DMS79 treated with DMSO at 0.1 percent for 48 hours (cell line): ENCODE measurements around the gene IL17A.

ENCODE experiments used
- DNase-seq: peaks from one replicate; lab custom pipeline; 2025; lab: John Stamatoyannopoulos, UW

The IL17A gene

DNA sequence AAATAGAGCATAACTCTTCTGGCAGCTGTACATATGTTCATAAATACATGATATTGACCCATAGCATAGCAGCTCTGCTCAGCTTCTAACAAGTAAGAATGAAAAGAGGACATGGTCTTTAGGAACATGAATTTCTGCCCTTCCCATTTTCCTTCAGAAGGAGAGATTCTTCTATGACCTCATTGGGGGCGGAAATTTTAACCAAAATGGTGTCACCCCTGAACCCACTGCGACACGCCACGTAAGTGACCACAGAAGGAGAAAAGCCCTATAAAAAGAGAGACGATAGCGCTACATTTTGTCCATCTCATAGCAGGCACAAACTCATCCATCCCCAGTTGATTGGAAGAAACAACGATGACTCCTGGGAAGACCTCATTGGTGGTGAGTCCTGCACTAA lies at the start of gene IL17A:
IL17A (plus strand) TSS at position 301 of the 400 bp plus-strand sequence; CDS start at position 358, 57 bp downstream.
- no peak for DNase-seq

DNA sequence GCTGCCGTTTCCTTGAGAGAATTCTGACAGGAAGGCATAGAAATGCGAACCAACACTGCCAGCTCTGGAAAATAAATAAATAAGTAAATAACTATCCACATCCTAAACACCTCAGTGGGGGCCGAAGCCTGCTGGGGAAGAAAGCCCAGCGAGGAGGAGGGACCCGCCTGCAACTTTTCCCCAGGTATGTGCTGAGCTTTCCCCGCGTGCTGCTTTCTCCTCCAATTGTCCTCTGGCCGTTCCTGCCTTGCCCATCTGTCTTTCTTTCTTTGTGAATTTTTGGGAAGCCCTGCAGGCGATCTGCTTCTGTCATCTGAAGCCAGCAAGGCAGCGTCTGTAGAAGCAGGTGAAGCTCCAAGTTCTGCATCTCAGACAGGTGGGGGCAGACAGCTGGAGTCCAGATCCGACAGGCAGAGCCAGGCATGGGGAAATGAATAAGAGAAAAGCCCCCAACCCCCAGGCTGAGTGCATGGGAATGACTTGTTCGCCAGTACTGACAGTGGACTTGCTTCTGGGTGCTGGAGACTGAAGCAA lies 49.2 kb upstream of the IL17A start:
- no peak for DNase-seq

DNA sequence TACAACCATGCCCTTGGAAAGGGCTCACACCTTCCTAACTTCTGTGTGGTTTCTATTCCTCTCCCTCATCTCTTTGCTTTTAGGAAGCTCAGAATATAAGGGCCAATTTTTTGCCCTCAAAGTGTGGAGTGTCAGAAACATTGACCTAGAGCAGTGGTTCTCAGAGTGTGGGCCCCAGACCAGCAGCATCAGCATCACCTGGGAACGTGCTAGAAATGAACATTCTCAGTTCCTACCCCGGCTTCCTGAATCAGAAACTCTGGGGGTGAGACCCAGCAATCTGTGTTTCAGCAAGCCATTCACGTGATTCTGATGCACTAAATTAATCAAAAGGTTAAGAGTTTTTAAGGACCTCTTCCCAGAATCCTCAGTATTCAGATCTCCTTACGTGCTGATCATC lies 47.9 kb upstream of the IL17A start:
- no peak for DNase-seq

DNA sequence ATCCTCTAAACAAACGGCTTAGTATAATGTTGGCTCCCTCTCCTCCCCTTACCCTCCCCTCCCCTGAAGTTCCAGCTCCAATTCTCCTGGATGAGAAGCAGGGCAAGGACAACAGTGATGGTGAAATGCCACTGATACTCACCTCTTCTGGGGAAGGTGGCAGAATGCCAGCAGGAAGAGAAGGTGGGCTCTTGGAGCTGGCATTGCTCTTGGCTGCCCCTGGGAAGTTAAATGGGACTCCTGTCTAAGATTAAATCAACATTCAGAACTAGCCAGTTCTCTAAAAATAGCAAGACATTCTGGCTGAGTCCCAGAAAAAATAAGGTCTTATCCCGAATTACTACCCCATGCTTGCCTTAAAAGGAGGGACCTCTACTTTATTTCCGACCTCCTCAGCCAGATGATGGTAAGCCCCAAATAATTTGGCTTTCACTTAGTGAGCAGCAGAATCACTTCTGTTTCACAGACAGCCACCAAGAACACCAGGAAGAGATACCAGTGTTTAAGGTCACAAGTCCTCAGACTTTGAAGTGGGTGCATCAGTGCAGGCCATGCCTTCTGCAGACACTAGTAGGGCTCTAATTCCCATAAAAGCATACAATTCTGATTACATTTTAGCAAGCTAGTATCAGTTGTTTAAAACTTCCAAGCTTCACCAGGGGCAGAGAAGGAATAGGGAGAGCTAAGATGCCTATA lies 46.0 kb upstream of the IL17A start:
- no peak for DNase-seq

DNA sequence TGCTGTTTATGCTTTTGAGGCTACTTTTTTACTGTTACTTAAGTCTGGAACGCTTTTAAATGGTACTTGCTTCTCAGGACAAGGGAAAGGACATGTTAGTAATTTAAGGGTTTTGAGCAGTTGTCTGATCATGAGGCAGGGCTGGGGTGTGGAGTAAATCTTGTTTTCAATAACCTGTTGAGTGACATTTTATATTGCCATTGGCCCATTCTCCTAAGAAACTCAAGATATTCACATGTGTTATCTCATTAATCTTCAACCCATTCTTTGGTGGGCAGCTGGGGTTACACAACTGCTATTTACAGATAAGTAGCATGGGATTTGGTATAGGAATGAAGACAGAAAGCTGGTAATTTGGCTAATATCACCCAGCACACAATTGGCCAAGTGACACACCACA lies 44.6 kb upstream of the IL17A start:
- no peak for DNase-seq

DNA sequence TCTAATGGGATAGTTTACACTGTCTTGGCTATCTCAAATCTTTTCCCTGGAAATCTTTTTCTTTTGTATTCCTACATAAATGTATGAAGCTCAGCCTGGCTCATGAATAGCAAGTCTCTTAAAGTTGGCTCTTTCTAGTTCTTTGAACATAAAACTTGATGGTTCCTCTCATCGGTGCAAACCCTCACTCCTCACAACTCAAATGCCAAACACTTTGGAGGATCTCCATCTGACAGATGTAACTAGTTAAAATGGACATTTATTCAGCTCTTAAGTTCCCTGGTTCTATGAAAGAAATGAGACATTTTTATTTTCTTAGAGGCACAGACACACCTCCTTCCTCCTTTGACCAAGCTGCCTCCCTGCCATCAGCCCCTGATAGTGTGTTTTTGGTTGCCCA lies 43.6 kb upstream of the IL17A start:
- no peak for DNase-seq

DNA sequence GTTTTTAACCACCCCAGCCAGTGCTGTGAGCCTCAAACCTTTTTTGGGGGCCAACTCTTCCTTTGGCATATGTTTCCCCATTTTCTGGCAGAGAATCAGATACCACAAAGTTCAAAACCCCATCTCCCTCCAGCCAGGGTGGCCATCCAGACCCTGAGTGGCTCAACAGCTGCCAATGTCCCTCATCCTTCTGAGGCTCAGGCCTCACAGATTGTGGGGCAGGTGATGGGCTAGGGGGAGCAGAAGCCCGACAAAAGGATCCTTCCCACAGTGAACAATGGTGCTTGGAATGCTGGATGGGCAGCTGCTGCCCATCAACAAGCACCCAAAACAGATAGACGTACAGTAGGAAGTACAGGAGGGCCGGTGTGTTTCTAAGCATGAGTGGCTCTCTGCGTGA lies 42.6 kb upstream of the IL17A start:
- no peak for DNase-seq

DNA sequence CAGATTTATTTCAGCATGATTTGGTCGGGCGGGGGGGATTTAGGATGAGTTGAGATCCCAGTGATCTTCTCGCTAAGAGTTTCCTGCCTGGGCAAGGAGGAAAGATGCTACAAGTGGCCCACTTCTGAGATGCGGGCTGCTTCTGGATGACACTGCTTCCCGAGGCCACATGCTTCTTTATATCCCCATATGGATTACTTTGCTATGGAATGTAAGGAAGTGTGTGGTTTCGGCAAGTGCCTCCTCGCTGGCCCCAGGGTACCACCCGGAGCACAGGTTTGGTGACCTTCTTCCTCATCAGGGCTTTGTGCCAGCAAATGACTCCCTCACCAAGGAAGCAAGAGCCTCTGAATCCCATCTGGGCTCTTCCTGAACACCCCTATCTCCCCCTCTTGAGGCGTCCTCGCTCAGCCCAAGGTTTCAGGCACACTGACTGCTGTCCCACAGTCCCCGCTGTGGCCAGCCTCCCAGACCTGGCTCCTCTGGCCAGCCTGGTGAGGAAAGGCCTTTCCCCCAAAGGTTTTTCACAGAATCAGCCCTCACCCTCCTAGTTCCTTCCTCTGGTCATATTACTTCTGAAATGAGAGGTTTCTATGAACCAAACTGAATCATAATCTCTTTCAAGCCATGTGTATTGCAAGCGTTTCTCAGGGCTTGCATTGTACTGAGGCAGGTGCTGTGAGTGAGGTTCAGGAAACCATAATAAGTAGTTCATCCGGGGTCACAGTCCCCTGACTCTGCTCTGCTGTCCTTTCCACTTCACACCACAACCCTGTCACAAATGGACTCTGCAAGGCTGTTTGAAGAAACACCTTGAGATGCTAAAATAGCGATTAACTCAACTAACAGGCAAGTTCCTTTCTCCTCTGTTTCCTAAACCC lies 41.7 kb upstream of the IL17A start:
- no peak for DNase-seq

DNA sequence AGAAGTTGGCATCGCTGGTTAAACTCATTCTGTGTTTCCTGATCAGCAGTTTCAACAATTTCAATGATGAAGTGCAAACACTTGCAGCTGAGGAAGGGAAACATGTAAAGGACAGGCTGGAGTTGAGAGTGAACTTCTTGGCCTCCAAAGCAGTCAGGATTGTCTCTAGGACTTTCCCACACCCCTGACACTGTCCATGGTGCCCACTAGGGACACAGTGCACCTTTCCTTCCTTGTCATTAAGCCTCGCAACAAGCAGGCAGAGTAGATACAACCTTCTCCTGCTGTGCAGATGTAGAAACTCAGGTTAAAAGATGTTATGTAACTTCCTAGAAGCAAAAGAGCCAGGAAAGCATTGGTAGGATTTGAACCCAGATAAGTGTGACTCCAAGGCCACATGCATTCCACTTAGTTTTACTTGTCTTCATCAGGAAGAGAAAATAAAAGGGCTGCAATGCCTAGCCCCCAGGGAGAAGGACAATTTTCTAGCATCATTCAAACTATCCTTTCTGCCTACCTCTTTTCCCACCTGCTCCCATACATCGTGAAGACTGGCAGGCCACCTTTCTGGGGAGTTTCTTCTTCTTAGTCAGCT lies 39.2 kb upstream of the IL17A start:
- DNase-seq = no peak

DNA sequence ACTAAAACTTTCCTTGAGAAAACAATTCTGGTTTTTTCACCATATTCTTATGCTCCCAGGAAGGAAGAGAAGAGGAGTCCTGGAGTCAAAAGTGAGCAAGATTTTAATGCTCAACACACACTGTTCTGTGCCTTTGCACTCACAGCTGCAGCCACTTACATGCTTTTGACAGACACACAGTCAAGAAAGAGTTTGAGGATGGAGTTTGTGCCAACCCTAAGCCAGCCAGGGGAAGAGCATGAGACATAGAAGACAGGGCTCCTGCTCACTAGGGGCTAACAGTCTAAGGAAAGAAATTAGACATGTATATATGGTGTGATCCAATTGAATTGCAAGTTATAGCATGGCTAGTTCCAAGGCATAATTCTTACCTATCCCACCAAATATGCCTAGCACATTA lies 37.1 kb upstream of the IL17A start:
- DNase-seq = no peak

DNA sequence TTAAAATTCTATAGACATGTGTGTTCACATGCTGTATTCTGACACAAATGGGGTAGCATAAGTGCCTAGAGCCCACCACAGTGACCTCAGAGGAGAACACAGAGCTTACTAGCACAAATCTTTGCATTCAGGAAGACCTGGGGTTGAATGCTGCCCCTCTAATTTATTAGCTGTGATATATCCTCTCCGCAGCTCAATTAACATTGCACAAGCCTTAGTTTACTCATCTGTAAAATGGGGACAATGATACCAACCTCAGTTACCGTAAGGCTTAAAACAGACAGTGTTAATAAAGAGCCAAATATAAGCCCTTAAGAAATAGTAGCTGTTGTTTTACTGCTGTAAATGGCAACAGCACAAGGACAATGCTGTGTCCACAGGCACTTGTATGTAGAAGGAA lies 36.2 kb upstream of the IL17A start:
- no peak for DNase-seq

DNA sequence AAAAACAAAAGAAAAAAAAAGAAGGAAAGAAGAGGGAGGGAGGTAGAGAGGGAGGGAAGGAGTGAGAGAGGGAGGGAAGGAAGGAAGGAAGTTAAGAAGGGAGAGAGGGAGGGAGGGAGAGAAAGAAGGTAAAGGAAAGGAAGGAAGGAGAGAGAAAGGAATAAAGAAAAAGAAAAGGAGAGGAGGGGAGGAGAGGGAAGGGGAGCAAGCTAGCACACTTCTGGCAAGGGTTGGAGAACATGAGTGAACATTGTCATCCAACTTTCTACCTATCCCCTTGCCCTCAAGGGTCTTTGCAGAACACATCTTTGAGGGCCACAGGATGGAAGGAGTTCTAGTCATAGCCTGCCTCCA lies 34.1 kb upstream of the IL17A start:
- DNase-seq = no peak

DNA sequence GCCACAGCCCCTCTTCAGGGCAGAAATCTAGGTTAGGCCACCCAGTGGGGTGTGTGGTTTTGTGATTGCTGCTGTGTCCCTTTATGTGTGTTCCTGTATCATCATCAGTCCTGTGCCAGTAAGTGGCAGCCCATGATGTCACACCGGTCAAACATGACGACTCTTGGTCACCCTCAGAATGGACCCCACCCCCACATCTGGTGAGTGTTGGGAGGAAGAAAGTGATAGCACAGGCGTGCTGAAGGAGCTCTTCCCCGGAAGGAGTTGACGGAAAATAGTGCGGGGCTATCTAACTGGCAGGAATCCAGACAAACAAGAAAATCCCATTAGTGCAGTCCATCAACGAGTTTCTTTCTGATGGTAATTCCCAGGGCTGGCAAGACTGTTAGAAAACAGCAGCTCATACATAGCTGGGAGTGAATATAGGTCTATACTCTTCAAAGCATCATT lies 33.4 kb upstream of the IL17A start:
- DNase-seq = no peak

DNA sequence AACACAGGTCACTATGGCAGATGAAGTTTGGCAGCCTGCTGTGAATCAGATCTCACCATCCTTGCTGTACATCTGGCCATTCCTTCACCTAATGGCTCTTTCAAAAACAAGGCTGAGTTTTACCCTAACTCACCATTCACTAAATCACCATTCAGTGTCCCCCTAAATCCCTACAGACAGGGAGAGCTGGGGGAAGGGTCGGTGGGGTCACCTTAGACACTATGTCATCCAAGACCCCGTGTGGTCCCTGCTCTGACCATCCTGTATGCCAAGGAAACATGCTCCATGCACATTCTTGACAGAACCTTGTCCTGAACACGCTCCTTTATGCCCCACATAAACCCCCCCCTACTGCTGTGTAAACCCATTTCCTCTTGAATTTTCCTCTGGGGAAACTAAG lies 31.8 kb upstream of the IL17A start:
- no peak for DNase-seq

DNA sequence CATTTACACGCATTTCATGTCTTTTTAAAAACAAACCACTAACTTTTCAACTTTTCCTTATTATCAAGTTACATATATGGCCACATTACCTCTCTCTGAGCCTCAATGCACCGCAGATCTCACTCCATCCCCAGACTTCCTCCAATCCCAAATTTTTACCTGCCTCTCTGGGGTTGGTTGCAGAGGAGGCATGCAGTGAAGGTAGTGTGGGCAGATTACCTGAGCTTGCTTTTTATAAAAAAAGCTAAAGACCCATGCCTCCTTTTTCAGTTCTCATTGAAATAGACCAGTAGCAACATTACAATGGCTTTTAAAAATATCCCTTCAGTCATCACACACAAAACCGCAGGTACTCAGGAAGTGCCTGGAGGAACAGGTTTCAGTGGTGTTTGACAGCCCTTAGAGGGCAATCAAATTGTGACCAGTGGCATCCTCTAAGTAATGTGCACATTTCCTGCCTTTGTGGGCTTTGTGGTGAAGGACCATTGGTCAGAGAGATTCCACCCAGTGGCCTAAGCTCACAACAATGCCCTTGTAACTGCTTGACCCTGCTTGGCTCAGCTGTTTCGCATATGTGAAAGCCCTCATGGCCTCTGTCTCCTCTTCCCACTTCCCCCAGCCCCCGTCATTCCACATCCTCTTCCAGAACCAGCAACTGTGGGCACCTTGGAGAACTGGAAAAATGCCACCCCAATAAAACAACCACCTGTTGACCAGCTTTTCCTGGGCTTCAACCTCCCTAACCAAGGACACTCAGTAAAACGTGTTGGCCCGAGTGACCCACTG lies 30.2 kb upstream of the IL17A start:
- peak; percentile 8 for DNase-seq

DNA sequence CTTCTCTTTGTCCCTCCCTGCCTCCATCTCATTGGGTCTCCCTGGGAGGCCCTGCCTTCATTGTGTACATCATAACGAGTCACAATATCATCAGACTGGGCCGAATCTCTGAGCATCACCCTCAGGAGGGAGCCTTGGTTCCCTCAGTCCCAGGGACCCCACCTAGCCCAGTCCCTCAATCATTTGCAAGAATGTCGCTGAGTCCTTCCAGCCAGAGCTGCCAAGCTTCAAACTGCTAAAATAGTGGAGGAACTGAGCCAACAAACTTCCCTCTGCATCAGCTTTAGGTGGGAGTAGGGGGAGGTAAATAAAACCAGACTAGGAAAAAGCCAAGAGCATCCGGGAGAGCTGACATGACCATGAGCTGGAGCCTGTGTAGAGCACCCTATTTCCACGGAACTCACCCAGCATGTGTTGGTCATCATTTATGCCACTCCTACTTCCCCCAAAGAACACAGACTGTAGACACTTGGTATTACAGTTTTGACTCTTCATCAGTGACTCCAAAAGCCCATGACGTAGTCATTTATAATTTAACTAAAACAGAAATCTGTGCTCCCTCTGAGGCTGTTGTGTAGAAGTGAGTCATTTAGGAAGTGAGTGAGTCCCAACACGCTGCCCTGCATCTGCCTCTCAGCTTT lies 28.8 kb upstream of the IL17A start:
- DNase-seq = no peak

DNA sequence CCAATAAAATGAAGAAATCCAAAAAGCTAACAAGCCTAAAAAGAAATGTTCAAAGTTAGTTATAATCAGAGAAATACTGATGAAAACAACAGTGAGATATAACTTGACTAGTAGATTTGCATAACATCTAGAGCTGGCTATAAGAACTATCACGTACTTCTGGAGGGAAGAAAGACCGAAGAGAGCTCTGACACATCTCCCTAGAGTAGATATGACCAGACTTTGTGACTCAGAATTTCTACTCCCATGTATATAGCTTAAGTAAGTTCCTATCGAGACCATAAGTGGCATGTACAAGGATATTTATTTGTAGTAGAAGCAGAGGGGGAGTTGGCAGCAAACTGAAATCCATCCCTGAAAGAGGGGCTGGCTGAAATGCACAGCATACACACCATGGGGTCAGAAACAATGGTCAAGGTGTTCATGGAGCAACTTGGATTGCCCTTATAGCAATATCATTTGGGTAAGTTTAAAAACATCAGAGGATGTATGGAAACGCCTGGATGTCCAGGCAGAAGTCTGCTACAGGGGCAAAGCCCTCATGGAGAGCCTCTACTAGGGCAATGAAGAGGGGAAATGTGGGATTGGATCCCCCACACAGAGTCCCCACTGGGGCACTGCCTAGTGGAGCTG lies 25.6 kb upstream of the IL17A start:
- DNase-seq = no peak

DNA sequence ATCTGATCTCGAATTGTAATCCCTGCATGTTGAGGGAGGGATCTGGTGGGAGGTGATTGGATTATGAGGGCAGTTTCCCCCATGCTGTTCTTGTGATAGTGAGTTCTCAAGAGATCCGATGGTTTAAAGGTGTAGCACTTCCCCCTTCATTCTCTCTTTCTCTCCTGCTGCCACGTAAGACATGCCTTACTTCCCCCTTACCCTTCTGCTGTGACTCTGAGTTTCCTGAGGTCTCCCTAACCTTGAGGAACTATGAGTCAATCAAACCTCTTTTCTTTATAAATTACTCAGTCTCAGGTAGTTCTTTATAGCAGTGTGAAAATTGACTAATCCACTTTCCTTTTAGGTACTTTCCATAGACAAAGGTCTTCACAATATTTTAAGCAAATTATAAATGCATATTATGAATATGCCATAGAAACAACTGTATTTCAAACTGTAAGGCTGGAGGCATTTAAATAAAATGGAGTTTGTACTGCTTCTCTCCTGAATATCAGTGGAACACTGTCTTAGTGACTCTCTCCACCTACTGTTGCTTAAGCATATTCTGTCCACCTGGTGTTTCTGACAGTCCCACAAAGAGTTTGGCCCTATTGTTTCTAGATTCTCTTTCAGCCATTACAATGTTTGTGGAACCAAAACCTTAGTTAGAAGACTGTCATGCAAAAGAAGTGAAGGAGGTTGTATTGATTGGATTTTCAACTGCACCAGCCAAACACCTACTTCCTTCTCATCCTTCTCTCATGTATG lies 24.3 kb upstream of the IL17A start:
- no peak for DNase-seq

DNA sequence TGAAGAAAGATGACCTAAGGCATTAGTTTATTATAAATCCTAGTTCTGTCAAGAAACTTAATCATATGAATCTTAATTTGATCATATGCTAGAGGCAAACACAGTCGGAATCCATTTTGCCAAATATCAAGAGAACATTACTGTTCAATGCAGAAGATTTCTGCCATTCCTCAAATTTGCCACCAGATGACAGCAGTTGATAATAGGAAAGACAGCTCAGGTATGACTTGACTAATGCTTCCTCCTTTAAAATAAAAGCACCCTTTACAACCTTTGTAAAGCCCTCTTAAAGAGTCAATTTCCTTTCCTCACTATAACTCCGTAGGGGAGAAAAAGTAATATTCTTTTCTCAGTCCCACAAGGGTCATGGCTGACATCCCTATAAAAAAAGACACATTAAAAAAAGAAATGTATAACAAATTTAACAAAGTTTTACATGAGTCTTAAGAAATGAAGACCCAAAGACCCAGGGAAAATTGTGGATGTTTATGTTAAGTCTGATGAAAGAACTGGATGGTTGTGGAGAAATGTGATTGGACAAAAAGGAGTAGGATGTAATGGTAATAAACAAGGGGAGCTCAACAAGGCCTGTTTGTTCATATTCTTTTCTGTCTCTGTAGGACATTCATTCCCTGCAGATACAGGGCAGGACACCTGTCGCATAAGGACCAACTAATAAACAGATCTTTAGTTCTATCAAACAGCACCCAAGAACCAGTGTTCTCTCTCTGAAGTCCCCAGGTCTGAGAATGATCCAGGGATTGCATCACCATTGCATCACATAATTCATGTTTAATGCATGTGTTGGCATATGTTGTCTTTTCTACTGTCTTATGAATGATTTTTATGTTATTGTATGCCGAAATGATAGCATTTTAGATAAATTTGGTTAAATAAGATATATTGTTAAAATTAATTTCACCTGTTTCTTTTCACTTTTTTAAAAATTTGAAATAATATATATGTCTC lies 23.0 kb upstream of the IL17A start:
- DNase-seq = peak; percentile 35
